Measurements from ENCODE around the gene FBXW5.

Gene FBXW5

DNA sequence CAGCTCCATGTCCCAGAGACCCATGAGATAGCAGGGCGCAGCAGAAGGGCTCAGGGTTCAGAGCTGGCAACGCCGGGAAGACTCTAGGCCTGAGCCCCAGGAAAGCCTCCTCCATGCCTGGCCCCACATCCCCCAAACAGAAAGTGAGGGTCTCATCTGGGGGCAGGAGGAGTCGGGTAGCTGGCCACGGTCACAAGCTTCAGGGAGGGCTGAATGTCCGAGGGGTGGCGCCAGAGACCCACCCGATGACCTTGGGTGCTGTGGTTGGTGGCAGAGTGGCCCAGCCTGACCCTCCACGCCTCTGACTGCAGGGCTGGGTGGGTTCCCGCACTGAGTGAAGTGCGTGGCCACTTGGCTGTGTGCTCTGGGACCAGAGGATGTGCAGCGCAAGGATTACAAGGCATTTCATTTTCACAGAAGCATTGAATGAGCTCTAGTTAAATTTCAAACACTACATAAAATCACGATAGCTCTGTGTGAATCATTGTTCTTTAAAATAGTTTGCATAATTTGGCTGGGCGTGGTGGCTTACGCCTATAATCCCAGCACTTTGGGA is 3.5 kb upstream of the FBXW5 start:
- no peak for DNase-seq (ENCODE audit: low read depth)

DNA sequence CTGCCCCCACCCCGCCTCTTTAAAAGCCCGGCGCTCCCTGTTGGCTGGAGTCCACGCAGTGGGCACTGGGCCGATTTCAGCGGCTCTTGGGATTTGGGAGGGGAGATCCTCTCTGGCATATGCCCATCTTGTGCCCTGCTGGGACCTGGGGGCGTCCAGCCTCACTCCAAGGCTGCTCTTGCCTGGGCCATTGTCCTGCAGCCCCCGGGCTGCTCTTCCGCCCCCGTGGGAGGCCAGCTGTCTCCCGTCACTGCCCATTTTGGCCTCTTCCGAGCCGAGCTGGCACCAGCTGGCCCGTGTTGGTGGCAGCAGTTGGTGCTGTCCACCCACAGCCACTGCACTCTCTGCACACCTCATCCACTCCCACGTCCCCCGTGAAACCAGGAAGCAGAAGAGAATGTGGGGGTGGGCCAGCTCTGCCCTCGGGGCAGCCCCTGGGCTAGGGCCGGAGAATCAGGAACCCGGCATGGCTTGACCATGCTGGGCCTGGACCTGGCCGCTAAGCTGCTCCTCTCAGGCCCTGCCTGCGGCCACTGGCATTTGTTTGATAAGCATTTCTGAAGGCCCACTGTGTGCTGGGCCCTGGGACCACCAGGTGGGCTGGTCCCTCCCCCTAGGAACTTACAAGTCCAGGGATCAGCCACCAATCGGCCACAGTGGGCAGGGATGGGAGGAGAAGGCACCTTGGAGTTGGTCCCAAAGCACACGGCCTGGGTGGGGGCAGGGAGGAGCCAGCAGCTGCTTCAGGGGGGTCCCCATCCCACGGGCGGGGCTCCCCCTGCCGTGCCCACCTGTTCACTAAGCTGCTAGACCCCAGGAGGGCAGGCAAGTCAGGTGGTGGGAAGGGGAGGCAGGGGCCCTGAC is 2.7 kb upstream of the FBXW5 start:
- no peak for DNase-seq (ENCODE audit: low read depth)

DNA sequence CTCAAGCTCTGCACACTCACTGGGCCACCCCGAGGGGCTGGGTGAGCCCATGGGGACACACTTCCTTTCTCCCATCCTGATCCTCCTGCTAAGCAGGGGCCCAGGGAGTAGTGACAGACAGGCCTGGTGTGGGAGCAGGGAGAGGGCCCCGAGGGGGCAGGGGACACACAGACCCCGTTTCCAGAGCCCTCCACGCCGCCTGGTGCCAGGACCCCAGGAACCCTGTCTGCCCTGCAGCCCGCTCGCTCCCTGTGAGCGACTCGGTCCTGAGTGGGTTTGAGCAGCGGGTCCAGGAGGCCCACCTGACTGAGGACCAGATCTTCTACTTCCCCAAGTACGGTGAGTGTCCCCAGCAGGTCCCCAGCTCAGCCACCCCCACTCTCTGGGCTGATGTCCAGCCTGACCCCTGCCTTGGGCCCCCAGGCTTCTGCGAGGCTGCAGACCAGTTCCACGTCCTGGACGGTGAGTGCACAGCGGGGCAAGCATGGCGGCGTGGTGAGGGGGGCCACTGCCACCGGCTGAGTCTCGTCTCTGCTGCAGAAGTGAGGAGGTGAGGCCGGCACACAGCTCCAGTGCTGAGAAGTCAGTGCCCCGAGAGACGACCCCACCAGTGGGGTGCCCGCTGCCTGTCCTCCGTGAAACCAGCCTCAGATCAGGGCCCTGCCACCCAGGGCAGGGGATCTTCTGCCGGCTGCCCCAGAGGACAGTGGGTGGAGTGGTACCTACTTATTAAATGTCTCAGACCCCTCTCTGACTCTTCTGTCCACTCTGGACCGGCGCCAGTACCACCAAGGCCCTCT is 1.9 kb upstream of the FBXW5 start:
- no peak for DNase-seq (ENCODE audit: low read depth)

DNA sequence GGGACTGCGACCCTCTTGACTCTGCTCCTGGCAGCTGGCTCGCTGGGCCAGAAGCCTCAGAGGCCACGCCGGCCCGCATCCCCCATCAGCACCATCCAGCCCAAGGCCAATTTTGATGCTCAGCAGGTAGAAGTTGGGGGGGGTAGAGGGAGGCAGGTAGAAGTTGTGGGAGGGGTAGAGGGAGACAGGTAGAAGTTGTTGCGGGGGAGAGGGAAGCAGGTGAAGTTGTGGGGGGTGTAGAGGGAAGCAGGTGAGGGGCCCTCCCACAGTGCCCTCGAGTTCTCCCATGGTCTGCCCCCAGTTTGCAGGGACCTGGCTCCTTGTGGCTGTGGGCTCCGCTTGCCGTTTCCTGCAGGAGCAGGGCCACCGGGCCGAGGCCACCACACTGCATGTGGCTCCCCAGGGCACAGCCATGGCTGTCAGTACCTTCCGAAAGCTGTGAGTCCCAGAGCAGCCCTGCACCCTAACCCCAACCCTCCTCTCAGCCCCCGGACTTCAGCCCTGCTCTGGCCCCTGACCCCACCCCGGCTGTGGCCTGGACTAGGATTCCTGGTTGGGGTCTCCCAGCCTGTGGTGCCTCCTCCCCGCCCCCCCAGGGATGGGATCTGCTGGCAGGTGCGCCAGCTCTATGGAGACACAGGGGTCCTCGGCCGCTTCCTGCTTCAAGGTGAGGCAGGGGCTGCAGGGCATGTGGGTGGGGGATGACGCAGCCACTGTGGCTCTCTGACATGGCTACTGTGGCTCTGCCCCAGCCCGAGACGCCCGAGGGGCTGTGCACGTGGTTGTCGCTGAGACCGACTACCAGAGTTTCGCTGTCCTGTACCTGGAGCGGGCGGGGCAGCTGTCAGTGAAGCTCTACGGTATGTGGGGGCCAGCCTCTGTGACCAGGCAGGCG is 1.0 kb upstream of the FBXW5 start:
- DNase-seq (ENCODE audit: low read depth), result no peak

DNA sequence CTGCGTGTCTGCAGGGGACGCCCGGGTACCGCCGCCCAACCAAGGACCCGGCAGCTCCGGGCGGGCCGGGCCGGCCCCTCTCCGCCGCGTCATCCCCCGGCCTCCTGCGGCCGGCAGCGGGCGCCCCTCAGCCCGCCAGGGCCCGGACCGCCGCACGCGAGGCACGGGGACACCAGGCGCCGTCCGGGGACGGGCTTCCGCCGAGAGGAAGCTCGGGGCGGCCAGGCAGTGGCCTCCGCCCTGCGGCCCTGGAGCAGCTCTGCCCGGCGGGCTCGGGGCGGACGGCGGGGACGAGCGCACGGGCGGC is 373 bp downstream of the FBXW5 start:
- no peak for DNase-seq (ENCODE audit: low read depth)

DNA sequence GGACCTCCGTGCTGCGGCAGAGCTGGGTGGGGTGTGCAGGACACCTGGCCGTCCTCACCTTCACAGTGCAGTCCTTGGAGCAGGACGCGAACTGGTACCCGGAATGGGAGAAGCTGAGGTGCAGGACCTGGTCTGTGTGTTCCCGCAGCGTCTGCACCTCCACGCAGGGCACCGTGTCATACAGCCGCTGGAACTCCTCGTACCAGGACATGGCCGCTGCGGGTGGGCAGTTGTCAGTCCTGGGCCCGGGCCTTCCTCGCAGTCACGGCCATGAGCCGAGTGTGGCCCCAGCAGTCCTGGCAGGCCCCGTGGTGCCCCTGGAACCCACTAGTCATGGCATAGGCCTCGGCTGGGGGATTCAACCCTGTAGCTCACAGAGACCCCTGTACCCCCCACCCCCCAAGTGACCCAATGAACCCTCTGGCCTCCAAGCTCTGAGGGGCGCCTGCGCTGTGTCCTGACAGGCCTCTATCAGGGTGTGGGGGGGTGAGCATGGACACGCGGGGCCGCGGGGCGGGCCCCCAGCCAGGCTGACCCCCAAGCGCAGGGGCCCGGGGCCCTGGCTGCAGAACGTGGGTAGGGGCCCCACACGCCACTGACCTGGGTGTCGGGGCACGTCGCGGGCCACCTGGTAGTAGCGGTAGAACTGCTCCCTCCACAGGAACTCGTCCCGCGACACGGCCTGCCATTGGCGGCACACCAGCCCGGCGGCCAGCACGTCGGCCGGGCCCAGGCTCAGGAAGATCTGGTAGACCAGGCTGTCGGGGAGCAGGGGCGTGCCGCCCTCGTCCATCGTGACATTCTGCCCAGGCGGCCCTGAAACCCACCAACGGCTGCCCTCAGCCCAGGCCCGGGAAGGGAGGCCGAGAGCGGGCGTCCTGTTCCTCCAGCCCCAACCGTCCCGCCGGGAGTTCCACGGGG is 987 bp downstream of the FBXW5 start:
- DNase-seq (ENCODE audit: low read depth), result no peak

DNA sequence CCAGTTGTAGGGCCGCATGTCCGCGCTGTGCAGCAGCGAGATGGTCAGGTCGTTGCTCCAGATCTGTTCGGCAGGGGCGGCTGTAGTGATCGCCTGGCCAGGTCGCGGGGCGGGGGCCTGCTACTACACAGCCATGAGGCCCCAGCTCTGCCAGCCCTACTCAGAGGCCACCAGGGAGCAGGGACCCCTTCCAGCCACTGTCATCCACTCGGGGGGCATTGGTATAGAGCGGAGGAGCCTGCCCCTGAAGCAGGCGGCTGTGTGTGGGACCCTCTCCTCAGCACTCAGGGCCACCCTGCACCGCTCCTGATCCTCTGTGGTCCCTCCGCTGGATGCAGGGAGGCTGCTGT is 1.7 kb downstream of the FBXW5 start:
- DNase-seq (ENCODE audit: low read depth), result no peak

DNA sequence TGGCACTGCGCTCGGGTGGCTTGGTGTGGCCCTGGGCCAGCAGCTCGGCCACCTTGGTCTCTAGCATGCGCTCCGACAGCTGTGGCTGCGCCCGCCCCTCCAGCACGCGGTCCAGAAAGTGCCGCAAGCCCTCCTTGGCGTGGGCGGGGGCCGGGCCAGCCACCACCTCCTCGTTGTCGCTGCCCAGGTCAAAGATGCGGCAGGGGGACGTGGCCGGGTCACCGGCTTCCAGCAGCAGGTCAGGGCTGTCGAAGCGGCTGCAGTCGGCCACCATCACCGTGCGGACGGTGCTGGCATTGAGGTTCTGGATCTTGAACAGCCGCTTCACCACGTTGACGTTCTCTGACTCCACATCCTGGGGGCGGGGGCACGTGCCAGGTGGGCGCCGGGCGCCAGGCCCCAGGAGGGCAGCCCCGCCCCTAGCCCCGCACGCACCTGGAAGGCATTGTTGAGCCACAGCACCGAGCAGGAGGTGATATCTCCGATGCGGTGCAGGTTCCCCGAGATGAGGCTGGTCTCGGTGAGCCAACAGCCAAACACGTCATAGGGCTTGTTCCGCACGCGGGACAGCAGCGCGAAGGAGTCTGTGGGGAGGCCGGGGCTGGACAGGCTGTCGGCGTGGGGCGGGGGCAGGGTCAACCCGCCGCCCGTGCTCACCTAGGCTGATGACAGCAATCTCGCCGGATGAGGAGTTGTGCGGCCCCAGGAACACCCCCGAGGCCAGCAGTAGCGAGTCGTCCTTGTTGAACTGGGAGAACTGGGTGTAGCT is 2.2 kb downstream of the FBXW5 start:
- no peak for DNase-seq (ENCODE audit: low read depth)

DNA sequence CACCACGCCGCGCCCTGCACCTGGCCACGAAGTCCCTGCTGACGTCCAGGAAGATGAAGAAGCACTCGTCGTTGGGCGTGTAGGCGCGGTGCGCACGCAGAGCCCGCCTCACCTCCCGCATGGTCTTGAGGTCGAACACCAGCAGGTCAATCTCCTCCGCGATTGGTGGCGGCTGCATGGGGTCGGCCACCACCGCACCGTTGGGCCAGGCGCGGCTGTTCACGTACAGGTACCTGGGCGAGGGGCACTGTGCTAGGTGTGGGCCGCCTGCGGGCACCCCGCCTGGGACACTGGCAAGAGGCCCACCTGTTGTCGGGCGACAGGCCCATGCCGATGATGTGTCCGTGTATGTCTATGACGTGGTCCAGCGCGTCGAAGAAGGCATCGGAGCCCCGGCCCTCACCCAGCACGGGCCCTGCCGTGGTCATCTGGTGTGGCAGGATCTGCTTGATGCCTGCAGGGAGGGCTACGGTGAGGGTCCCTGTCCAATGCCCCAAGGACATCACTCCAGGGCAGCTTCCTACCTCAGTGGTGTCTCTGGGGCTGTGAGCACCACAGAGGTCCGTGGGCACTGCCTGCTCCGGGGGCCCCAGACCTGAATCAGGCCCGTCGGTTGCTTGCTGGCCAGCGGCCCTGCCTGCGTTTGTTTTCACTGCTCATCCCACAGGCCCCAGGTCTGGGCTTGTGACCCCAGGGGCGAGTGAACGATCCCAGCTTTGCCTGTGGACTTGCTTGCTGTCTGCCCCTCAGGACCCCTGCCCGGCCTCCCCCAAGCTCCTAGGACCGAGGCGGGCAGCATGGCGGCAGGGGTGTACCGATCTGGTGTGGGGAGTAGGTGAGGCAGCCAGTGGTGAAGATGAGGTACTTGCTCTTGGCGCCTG is 3.1 kb downstream of the FBXW5 start:
- no peak for DNase-seq (ENCODE audit: low read depth)

DNA sequence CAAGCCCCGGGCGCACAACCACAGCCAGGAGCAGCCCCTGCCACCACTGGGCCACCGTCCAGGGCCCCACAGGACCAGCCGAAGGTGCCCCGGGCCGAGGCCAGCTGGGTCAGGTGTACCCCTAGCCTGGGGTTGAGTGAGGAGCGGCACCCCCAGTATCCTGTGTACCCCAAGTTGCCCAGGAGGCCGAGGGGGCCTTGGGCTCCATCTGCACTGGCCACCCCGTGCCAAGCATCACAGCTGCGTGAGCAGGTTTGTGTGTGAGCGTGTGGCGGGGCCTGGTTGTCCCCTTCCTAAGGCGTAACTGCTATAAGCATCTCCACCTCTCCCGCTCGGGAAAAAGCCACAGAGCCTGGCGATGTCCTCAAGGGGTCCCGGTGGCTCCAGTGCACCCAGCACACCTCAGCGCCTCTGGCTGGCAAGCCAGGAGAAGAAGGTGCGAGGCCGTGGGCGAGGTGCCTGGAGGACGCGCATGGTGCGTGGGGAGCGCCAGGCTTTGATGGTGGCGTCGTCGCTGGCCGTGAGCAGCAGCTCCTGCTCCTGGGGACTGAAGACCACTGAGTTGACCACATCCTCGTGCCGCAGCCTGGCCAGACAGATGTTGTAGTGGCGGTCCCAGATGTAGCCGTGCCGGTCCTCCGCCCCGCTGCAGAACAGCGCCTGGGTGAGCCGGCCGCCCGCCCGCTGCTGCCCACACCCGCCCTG is 3.9 kb downstream of the FBXW5 start:
- DNase-seq (ENCODE audit: low read depth), result no peak

DNA sequence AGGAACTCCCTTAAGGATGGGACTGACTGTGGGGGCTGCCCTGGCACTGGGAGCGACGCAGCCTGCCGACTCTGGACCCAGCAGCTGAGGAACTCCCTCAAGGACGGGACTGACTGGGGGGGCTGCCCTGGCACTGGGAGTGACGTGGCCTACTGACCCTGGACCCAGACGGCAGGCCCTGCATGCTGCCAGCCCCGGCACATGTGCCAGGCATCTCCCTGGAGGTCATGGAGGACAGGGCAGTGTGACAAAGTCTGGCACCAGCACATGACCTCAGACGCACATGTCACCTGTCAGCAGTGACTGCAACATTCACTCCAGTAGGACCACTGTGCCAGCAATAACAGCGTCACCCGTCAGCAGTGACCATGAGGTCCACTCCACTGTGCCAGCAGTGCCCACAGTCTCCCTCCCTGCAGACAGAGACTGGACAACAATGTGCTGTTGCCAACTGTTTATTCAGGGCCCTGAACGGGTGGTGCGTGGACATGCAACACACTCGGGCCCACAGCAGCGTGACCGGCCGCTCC is 4.5 kb downstream of the FBXW5 start:
- DNase-seq (ENCODE audit: low read depth), result no peak

DNA sequence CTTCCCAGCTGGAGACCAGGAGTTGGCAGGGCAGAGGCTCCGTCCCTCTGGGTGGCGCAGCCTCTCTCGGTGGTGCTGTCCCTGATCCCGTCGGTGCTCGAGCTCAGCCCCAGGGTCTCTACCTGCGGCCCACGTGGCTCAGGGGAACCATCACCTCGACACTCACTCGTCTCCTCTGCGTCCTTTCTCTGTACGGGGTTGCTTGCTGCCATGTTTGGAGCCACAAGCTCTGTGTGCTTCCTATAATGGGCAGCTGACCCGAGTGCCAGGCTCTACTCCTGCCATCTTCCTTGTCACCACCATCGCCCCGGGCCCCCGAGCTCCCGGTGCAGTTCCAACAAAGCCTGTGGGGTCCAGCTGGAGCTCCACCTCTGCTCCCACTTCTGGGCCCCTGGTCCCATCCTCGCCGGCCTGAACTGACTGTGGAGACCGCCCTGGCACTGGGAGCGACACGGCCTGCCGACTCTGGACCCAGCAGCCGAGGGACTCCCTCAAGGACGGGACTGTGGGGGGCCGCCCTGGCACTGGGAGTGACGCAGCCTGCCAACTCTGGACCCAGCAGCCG is 5.0 kb downstream of the FBXW5 start:
- DNase-seq (ENCODE audit: low read depth), result no peak

DNA sequence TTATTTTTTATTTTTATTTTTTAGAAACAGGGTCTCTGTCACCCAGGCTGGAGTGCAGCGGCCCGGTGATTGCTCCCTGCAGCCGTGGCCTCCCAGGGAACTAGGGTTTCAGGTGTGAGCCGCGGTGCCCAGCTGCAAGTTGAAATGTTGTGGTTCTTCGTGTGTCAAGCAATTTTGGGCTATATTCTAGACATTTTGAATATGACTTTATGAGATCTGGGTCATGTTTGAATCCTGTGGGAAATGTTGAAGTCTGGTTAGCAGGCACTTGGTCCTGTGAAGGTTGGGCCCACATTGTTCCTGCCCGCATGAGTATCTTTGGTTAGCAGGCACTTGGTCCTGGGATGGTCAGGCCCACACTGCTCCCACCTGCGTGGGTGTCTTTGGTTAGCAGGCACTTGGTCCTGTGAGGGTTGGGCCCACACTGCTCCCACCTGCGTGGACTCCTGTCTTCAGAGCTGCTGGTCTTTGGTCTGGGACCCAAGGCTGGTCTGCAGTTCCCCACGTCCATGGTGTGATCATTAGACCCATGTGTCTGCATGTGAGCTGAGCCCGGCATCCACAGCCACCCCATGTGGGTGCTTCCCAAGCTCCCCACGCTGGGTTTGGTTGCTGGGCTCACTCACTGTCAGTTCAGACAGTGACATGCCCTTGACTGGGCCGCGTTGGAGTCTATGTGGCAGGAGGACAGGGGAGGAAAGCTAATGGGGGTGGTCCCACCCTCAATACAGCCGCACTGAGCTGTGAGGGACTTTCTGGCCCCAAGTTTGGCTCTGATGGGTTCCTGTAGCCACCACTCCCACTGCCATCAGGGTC is 7.1 kb downstream of the FBXW5 start:
- DNase-seq (ENCODE audit: low read depth), result no peak

DNA sequence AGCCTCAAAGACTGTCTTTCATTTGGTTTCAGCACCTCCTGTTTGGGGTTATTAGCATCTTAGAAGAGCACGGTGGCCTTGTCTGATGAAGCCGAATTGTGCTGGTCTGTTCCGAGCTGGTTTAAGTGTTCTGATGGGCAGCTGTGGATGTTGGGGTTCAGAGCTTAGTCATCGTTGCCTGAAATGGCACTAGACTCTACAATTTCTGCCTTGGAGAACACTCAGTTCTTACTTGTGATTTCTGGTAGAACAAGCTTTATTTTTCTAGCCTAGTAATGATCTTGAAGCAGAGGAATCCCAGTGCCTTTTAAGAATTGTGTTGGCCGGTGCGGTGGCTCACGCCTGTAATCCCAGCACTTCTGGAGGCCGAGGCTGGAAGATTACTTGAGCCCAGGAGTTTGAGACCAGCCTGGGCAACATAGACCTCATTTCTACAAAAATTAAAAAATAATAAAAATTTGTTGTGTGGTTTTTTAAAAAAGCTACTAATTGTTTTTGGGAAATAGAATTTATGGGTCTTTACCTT is 7.8 kb downstream of the FBXW5 start:
- DNase-seq (ENCODE audit: low read depth), result no peak

DNA sequence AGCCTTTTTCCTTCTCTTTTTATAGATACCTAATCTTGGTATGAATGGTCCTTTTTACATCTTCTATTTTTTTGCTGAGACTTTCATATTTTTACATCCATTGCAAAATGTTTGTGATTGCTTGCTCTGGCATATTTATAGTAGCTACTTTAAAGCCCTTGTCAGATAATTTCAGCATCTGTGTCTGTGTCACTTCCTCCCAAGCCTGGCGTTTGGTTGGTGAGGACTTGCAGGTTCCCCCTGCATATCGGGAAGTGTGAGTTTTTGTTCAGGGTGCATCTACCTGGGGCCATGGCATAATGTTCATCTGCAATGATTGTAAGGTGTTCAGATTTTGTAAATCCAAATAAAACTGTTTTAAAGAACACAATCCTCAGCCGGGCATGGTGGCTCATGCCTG is 8.9 kb downstream of the FBXW5 start:
- DNase-seq (ENCODE audit: low read depth), result no peak

DNA sequence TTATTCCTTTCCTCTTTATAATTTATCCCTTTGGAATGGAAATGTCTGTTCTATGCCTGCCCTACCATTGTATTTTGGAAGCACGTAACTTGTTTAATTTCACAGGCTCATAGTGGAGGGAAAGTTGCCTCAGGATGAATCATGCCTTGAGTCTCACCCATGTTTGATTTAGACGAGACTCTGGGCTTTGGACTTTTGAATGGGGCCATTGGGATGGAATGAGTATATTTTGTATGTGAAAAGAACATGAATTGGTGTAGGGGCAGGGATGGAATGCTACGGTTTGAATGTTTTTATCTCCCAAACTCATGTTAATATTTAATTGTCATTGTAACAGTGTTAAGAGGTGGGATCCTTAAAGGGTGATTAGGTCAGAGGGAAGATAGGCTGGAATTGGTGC is 10.3 kb downstream of the FBXW5 start:
- no peak for DNase-seq (ENCODE audit: low read depth)

DNA sequence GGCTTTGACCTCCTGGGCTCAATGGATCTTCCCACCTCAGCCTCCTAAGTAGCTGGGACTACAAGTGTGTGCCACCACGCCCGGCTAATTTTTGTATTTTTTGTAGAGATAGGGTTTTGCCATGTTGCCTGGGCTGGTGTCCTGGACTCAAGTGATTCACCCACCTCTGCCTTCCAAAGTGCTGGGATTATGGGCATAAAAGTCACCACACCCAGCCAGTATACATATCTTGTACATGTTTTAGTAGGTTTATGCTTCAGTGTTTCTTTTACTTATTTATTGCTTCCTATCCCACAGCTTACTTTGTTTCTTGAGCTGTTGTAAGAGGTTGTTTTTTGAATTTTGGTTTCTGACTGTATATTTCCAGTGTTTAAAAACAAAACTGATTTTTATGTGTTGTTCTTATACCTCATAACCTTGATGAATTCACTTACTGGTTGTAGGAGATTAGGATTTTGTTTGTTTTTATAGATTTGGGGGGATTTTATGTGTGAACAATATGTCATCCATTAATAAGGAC is 12.9 kb downstream of the FBXW5 start:
- no peak for DNase-seq (ENCODE audit: low read depth)
